ENCODE results near the gene DST.

DNA sequence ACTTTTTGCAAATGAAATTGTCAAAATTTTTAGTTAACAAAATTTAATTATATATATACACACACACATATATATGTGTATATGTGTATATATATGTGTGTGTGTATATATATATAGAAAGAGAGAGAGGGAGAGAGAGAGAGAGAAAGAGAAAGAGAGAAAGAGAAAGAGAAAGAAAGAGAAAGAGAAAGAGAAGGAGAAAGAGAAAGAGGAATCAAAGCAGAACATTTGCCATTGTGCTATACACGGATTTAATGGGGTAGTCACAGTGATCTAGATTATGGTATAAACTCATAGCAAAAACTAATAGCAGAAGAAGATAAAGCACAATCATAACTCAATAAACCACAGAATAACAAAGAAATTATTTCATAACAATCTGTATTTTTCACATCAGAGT lies 126.7 kb downstream of the DST start:
- TF ChIP-seq, protein P1, sequence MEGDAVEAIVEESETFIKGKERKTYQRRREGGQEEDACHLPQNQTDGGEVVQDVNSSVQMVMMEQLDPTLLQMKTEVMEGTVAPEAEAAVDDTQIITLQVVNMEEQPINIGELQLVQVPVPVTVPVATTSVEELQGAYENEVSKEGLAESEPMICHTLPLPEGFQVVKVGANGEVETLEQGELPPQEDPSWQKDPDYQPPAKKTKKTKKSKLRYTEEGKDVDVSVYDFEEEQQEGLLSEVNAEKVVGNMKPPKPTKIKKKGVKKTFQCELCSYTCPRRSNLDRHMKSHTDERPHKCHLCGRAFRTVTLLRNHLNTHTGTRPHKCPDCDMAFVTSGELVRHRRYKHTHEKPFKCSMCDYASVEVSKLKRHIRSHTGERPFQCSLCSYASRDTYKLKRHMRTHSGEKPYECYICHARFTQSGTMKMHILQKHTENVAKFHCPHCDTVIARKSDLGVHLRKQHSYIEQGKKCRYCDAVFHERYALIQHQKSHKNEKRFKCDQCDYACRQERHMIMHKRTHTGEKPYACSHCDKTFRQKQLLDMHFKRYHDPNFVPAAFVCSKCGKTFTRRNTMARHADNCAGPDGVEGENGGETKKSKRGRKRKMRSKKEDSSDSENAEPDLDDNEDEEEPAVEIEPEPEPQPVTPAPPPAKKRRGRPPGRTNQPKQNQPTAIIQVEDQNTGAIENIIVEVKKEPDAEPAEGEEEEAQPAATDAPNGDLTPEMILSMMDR (IDR thresholded peaks at IDR 0.05; ENCODE audit: poor library complexity), result no peak
- TF ChIP-seq EZH2phosphoT487 (IDR thresholded peaks at IDR 0.05; ENCODE audit: low read depth, severe bottlenecking, unreplicated experiment) (no peak), EZH2 (IDR thresholded peaks at IDR 0.05; ENCODE audit: borderline replicate concordance) (no peak)

Measured in hepatocyte (in vitro differentiated cells).